GM21360 (cell line): ENCODE measurements around the gene SLC22A12.

Experiments
- ATAC-seq: cut with Tn5 transposase; IDR thresholded peaks from one replicate; pipeline ENCODE4 v1.9.1; 2021; ENCODE audit warnings: mild to moderate bottlenecking, moderate library complexity; ENCODE audit not compliant: unreplicated experiment

Gene SLC22A12

DNA sequence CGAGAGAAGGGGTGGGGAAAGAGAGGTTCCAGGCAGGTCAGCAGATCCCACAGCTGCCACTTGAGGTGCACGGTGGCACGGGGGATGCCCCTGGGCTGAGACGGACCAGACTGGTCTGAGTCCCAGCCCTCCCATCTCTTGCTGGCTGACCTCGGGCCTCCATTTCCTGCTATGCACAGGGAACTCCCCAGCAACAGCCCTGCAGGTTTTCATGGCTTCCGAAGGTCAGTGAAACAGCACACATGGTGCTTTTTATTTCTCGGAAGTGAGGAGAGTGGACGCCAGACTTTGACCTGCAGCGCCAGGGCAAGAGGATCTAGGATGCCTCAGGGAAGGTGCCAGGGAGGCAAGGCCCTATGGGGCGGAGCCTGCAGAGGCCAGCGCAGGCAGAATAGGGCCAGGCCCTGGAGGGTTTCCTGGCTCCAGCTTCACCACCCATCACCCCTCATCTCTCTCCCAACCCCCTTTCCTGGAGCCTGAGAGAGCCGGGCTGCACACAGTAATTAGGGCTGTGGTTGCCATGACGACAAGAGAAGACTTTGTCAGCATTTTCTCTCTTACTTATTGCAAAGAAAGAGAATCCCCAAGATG lies 29.5 kb downstream of the SLC22A12 start:
- no peak for ATAC-seq

GRCh38 chr11:64621283-64622019 lies 30.4 kb downstream of the SLC22A12 start:
- ATAC-seq = no peak

DNA sequence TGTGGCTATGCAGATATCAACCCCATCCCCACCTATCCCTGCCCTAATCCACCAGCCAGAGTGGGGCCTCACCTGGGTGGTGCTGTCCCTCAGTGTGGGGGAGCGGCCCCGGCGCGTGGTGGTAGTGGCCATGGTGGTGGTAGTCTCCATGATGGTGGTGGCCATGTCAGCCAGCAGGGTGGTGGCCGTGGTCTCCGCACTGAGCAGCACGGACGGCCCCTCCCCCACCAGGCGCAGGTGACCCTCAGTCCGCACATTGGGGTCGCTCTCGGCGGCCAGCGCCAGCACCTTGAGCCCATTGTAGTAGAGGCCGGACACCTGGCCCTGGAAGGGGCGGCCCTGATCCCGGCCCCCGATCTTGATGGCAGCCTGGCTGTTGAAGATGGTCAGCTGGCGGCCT lies 31.7 kb downstream of the SLC22A12 start:
- no peak for ATAC-seq

GRCh38 chr11:64624883-64625481 lies 34.0 kb downstream of the SLC22A12 start:
- no peak for ATAC-seq

- ATAC-seq = no peak
Measured at GRCh38 chr11:64626637-64627036, 35.6 kb downstream of the SLC22A12 start.

DNA sequence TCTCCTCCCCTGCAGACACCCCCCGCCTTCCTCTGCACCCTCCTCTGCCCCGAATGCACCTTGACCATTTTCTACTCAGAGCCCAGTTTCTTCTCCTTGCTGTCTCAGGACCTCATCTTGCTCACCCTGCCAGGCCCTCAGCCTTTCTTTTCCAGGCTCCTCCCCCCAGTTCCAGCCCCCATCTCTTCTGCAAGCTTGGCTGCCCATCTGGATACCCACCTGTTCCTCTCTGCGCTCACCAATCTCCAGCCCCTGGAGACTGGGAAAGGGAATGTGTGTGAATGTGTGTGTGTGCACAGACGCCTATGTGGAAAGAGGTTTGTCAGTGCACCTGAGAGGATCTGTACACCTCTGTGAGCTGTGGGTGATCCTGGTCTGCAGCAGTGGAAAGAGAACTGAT lies 36.4 kb downstream of the SLC22A12 start:
- no peak for ATAC-seq

GRCh38 chr11:64628596-64628995 lies 37.6 kb downstream of the SLC22A12 start:
- ATAC-seq = no peak

DNA sequence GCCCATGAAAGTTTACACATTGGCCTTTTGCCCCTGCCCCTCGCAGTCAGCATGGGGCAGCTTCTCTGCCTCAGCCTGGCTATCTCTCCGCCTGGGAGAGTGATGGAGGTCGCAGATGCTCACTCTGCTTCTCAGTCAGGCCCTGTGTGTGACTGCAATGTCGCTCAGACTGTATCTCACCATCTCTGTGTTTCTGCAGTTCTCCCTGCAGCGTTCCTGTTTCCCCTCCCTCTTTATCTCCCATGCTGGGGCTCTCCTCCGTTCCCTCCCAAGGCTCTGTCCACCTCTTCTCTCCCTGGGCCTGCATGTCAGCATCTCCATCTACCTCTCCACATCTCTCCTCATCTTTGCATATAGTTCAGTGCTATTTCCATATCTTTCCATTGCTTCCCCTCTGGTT lies 38.1 kb downstream of the SLC22A12 start:
- ATAC-seq = no peak

- ATAC-seq = no peak
Measured at GRCh38 chr11:64629796-64630562, 39.0 kb downstream of the SLC22A12 start.

GRCh38 chr11:64631675-64632074 lies 40.7 kb downstream of the SLC22A12 start:
- no peak for ATAC-seq

DNA sequence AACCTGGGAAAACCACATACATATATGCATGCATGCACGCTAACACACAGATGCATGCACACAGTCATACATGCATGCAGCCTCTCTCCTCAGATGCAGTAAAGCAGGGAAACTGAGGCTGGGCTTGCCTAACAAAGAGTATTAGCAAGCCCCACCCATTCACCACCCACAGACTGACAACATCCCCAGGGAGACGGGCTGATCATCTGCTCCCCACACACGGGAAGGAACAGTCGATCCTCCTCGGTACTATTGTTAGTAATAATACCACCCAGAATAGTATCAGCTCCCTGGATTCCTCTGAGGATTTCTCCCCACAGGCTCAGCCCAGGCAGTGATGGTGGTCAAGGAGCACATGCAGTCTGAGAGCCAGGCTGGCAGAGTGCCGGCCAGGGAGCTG lies 41.2 kb downstream of the SLC22A12 start:
- ATAC-seq = no peak

- ATAC-seq = no peak
Measured at GRCh38 chr11:64632654-64633053, 41.6 kb downstream of the SLC22A12 start.

GRCh38 chr11:64633555-64634159 lies 42.6 kb downstream of the SLC22A12 start:
- no peak for ATAC-seq

GRCh38 chr11:64637334-64638017 lies 46.5 kb downstream of the SLC22A12 start:
- no peak for ATAC-seq

GRCh38 chr11:64638018-64638665 lies 47.1 kb downstream of the SLC22A12 start:
- ATAC-seq = no peak

DNA sequence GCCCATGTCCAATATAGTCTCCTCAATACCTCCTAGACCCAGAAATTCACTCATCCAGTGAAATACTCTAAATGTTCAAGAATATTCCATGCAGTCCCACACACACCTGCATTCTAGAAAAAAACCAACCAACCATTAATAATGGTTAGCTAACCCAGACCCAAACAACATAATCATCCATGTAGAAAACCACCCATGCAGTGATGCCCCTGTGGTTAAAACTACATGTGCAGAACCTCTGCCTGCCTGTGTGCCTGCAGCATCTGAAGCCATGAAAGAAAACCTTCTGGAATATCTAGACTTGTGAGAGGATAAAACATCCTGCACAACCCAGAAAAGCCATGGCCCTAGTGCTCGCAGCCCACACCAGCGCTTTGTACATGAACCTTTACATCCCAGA lies 47.8 kb downstream of the SLC22A12 start:
- ATAC-seq = no peak

DNA sequence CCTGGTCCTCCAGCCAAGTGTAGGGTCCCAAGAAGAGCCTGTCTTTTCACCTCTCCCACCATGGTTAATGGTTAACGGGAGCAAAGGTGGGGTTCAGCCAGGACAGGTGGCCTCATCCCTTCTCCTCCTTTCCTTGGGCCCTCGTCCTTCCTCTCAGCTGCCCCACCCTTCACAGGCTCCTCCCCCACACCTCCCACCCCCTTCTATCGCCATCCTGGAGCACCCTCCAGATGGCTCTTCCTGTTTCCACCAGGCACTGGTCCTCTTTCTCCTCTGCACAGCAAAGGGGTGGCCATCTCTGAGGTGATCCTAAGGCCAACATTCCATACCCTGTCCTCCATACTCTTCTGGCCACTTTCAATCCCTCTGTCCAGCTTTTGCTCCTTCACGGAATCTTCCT lies 48.9 kb downstream of the SLC22A12 start:
- ATAC-seq = no peak

GRCh38 chr11:64641596-64642417 lies 50.8 kb downstream of the SLC22A12 start:
- no peak for ATAC-seq

DNA sequence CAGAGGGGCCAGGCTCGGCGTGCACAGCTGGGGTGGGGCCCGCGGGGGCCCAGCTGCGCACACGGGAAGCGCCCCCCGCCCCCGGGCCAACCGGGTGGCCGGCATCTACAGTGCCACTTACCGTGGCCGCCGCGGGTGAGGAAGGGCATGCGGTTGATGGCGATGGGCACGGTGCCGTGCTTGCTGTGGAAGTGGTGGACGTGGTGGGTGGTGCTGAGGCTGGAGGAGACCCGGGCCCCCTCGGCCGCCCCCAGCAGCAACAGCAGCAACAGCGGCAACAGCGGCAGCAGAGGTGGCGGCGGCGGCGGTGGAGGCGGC lies 51.4 kb downstream of the SLC22A12 start:
- ATAC-seq = no peak
